ENCODE data around the gene BIVM.

BIVM gene

DNA sequence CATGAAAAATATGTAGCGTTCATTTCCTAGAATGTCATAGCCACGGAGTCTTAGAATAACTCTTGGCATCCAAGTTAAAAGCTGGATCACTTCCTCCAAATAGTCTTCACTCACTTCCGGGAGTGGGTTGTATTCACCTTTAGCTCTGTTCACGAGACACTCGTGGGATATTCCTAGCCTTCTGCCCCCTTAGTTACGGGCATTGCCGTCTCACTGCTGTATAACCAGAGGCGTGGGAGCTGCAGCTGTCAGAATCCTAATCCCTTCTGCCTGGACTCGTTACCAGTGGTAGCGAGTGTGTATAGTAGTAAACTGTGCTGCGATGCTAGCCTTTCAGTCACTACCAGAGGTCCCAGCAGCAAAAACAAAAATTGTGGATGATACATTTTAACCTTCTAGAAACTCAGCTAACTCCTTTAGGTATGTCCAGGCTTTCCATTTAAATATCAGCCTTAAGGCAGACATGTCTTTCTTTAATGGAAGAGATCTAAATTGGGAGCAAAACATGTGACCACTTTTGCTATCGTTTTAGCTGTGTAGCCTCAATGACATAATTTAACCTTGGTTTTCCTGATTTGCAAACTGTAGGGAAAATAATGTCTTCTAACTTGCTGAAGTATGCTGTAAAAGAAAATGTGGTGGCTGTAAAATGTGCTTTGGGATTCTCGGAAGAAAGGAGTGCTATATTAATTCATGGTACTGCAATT, 81.0 kb downstream of the BIVM start:
- TF ChIP-seq, protein P1, sequence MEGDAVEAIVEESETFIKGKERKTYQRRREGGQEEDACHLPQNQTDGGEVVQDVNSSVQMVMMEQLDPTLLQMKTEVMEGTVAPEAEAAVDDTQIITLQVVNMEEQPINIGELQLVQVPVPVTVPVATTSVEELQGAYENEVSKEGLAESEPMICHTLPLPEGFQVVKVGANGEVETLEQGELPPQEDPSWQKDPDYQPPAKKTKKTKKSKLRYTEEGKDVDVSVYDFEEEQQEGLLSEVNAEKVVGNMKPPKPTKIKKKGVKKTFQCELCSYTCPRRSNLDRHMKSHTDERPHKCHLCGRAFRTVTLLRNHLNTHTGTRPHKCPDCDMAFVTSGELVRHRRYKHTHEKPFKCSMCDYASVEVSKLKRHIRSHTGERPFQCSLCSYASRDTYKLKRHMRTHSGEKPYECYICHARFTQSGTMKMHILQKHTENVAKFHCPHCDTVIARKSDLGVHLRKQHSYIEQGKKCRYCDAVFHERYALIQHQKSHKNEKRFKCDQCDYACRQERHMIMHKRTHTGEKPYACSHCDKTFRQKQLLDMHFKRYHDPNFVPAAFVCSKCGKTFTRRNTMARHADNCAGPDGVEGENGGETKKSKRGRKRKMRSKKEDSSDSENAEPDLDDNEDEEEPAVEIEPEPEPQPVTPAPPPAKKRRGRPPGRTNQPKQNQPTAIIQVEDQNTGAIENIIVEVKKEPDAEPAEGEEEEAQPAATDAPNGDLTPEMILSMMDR (IDR thresholded peaks at IDR 0.05; ENCODE audit: unreplicated experiment in 3 of 3): no peak
- no peak overlapping the region for H3K4me3 Mint-ChIP-seq
- no peaks in the 10 kb centered on the region for H3K9me3 Mint-ChIP-seq
- no peaks in the 10 kb centered on the region for H3K27me3 Mint-ChIP-seq (ENCODE audit: low read depth)
- H3K36me3 Mint-ChIP-seq (ENCODE audit: low read depth): peaks cover 29% of the 10 kb centered on the region
- no peak overlapping the region for H3K27ac Mint-ChIP-seq
- H3K4me1 Mint-ChIP-seq: peaks cover 13% of the 10 kb centered on the region

DNA sequence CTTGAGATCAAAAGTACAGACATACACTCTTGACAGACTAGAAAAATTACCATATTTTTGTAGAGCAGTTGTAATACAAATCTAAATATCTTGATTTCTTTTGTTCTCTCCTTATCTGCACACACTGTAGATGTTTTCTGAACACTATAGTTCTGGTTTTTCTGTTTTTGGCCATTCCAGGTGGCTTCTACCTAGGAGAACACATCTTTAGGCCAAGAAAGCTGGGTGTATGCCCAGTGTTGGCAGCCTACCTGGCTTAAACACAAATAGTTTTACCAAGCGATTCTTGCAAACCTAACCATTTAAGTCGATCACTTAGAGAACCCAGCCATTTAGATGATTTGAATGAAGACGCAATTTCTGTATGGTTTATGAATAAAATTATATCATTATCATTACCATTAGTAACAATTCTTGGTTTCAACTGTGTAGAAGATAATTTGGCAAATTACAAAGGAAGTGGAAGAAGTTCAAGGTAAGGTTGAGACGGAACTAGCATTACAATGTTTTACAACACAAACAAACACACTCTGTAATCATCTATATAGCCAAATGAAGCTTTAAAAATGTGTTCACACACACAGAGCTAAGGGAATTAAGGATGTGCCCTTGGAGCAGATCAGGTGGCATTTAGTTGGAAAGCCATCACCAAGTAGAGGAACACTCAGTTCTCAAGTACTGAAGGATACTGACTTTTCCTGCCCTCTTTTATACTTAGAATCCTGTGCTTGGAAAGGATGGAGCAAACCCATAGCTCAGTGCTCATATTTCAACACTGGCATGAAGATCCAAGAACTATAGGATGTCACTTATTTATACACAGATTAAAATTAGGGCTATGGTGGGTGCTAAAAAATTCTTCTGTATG, 83.1 kb downstream of the BIVM start:
- H3K36me3 Mint-ChIP-seq (ENCODE audit: low read depth): peaks cover 9% of the 10 kb centered on the region
- no peak overlapping the region for H3K27ac Mint-ChIP-seq
- no peak overlapping the region for H3K4me3 Mint-ChIP-seq
- no peaks in the 10 kb centered on the region for H3K9me3 Mint-ChIP-seq
- TF ChIP-seq, protein P1 (IDR thresholded peaks at IDR 0.05; ENCODE audit: unreplicated experiment in 3 of 3): no peak
- peaks cover 13% of the 10 kb centered on the region for H3K4me1 Mint-ChIP-seq
- H3K27me3 Mint-ChIP-seq (ENCODE audit: low read depth): no peaks in the 10 kb centered on the region

Measured in nephron (organoid).